GM18499 (cell line): ENCODE measurements around the gene HSPA9.

Experiments
- ATAC-seq: cut with Tn5 transposase; IDR thresholded peaks from one replicate; pipeline ENCODE4 v1.9.1; 2021; ENCODE audit warnings: moderate number of reproducible peaks; ENCODE audit not compliant: insufficient read depth, unreplicated experiment

The HSPA9 gene

DNA sequence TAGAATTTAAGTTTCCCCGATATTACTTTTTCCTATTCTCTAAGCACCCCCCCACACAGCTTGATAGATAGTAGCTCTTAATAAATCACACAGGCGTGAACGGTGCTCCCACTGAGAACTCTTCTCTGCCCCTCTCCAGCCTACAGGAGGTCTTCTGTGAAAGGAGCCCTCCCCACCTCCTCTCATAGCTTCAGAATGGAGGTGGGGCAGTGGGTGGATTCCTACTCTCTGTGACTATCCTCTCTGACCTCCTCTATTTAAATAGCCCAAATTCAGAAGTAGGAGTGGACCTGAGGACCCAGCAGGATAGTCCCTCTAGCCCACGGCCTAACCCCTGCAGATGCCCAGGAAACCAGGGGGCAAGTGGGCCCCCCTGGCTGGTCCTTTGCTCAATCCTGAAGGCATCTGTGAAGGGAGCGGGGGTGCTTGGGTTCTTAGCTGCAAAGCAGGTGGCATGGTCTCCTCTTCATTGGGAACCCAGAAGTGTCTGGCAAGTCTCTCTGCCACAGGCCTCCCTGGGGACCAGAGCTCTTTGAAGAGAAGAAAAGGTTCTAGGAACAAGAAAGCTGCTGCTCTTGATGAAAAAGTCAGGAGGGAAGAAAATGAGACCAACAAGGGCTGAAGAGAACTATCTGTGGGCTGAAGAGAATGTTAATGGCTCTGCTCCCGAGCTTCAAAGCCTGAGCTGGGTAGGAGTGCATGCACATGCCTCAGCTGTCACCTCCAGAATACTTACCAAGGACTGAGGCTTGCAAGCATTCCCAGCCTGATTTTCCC lies 21.1 kb upstream of the HSPA9 start:
- ATAC-seq: no peak

DNA sequence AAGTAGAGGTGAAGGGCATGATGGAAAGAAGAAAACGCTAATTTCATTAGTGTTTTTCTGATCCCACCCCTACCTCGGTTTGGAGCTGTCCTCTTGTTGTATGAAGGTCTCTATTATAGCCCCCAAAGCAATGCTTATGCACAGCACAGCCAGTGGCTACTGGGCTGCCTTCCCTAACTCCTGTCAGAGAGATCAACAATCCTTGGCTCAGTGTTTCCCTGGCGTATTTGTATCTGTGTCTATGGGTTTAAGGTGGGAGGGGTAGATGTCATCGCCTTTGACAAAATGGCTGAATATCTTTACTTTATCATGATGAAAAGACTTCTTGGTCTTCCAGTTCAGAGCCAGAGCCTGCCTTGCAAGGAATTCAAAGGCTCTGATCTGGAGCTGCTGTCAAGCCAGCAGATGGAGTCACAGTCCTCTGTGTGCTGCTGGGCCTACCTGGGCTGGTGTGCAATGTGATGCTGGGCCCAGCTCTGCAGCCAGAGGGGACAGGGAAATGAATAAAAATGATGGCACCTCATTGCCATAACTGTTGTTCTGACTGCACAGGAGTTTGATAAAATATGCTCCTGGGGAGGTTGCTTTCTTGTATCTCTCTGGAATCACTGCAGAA lies 20.1 kb upstream of the HSPA9 start:
- ATAC-seq: no peak

DNA sequence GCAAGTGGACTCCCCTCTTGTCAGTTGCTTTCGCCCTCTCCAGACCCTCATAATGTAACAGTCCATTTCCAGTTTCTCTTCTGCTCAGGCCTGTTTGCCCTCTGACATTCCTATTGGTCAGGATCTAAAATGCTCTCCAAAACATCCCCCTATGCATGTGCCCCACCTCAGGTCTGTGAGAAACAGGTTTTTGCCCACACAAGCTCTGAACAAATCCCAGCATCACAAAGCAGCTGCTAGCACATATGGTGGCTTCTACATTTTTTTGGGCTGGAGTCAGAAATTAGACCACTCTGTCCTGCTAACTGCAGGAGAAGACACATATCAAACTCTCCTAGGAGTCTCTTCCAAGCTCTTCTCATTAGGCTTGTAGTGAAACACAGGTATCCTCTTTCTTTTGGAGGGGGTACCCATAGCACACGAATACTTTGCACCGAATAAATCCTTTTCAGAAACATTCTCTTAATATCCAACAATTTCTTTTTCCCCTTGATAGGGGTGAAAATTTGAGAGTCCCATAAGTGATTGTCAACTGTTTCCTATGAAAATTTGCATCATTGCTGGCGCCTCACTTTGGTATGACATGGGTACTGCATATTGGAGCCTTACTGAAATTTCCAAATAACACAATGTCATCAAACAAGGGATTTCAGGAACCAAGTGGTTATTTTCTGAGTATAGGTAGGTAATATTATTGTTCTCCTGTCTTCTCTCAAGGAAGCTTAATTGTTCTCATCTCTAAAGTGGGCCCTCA lies 19.3 kb upstream of the HSPA9 start:
- ATAC-seq: no peak

DNA sequence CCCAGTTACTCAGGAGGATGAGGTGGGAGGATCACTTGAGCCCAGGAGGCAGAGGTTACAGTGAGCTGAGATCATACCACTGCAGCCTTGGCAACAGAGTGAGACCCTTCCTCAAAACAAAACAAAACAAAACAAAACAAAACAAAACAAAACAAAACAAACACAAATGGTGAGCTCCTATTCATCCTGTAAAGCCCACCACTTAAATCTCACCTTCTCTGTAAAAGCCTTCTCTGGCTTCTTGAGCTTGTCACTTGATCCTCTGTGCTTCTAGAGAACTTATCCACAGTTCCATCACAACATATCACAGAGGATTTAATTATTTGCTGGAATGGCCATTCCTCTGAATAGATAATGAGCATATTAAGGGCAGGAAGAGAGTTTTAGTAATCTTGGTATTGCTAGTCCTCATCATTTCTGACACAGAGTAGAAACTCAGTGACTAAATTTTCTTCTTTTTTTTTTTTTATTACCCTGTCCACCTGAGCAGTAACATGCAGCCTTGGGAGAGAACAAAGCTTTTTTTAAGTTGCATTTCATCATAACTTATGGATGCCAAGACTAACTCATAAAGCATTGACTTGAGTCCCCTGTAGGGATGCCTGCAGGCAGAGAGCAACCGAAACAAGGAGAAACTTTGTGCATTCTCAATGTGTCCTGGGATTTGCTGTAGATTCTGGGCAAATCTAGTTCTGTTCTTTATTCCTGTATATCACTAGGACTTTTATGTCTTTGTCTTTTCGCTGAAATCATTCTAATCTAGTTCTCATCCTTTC lies 13.0 kb upstream of the HSPA9 start:
- no peak for ATAC-seq

DNA sequence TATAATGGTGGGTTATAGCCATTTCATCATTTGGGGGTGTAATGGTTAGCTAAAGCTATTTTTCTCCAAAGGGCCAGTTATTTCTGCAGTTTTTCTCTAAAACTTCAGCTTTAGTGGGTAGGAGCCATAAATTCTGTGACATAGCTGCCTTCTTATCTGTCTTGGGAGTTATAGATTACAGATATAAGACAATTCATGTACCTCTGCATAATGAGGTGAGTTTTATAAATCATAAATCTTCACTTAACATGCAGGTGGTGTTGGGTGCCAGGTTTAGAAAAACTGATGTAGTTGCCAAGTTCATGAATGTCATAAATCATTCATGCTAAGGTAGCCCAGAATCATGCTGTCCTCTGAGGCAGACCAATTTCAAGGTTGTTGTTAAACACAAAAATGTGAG lies 10.0 kb upstream of the HSPA9 start:
- ATAC-seq: no peak

DNA sequence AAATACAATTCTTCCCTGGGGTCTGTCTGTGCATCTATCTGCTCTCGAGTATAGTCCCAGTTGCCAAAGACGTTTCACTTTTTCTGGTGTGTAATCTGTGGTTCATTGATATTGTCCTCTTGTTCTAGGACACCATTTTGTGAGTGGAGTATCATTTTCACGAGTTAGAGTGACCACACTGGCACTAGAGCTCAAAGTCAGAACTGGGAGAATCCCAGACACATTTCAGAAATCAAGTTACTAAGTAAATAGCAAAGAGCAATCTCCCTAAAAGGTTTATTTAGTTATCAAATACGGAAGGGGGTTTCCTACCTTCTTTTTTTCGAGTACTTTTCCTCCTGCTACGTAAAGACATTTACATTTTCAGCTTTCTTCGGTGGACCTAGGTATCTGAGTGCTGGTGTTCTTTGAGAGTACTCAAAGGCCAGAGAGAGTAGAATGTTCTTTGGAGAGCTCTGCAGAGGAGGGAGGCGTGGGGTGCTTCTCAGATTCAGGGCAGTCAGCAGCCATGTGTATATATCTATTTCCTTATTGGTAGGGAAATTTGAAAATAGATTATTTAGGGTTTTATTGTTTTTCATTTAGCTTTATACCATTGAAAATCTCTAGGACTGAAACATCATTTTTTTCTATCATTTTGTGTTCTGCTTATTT lies 8.9 kb upstream of the HSPA9 start:
- ATAC-seq: no peak

DNA sequence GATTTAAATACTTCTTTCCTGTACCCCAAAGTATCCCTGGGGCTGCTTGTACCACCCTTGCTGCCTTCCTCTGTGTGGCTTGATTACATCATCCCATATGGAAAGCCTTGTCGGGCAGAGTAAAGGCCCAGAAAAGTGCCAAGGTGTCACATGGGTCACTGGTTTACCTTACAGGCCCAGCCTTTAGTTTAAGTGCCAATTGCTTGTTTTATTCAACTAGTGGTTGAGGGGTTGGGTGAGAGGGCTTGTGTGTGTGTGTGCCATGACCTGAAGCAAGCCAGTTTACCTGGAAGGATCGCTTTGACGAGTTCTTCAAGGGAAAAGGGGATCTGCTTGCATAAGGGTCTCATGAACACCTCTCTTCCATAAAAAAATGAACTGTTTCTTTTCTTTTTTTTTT lies 7.8 kb upstream of the HSPA9 start:
- ATAC-seq: no peak

DNA sequence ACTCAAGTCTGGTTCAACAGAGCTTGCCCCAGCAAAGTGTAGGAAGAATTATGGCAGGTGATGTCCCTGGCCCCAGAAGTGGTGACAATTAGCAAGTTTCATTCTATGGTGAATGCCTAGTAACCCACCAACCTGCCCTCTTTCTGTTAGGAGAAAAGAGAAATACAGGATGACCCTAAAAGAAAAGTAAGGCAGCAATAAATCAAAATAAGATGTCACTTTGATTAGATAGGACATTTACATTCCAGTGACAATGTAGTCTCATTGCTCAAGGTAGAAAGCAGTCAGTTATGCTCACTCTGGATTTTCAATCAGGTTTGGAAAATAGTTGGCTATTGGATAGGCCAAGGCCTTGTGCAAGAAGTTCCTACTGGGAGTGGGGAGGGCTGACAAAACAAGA lies 5.6 kb upstream of the HSPA9 start:
- no peak for ATAC-seq

DNA sequence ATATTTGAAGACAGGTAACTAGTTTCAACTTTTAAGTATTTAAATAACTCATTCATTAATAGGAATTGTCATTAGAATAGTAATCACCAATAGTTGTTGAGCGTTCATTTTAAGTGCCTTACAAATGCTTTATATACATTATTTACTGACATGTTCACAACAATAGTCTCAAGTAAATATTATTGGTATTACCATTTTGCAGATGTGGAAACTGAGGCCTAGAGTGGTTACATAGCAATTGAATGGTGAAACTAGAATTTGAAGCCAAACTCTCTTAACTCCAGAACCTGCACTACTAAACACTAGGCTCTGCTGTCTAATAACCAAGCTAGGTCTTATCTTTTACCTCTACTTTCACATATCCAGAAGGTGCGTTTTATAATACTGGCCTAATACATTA lies 4.8 kb upstream of the HSPA9 start:
- ATAC-seq: no peak

DNA sequence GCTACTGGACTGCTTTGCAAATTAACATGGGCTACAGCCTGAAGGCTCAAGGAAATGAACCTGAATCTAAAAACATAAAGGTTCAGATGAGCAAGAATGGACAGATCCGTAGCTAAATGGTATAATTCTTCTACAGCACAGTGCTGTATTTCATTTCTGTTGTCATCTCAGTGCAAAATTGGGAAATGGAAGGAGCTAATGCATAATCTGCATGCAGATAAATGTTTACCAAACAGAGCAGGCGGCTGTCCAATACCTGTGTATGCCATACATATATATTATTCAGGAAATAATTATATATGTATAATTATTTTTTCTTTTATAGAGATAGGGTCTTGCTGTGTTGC lies 4.3 kb upstream of the HSPA9 start:
- ATAC-seq: no peak

DNA sequence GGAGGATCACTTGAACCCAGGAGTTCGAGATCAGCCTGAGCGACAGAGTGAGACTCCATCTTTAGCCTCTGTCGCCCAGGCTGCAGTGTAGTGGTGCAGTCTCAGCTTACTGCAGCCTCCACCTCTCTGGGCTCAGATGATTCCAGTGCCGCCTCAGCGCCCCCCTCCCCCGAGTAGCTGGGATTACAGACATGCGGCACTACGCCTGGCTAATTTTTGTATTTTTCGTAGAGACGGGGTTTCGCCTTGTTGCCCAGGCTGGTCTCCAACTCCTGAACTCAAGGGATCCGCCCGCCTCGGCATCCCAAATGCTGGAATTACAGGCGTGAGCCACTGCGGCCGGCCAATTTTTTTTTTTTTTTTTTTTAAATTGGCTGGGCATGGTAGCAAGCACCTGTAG lies 2.3 kb upstream of the HSPA9 start:
- no peak for ATAC-seq

DNA sequence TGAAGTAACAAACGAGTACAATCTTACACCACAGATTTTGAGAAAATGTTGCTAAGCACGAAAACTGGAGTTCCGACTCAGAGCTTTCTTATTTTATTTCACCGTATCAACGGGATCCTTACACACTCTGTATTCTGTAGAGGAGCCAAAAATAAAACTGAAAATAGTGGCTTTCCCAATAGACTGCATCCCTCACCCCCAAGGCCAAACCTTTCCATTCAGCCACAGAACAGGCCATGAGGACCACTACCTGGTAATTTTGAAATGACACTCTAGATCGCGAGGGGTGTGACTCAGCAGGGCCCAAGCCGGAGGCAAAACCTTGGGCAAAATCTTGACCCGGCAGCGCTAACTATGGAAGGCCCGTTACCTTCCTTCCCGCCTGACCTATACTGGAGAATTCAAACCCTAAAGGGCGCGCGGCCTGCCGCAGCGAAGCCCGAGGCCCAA lies 432 bp downstream of the HSPA9 start:
- ATAC-seq: peak; percentile 5

DNA sequence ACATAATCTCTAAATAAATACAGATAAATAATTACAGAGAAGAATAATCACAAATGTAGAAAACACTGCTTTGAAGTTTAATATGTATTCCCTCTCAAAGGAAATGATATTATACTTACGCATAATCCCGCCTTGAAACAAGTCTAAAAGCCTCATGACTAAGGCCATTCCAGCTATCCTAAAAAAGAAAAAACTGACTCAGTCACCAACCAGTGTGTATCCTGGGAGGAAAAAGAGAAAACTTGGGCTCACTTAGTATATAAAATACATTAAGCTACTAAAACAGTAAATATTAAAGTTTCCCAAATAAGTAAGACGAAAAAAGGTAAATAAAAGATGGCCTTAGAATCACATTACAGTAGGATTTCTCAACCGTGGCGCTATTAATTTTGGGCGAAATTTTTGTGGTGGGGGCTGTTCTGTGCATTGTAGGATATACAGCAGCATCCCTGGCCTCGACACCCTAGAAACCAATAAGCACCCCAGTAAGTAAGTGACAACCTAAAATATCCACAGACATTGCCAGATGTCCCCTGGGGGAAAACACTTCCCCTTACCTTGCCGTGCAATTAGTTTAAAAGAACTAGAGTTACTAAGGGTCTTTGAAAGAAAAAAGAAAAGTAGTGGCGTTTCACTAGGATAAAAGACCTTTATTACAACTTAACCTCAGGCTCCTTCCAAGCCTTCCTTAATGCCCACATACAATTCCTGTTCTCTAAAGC lies 1.1 kb downstream of the HSPA9 start:
- no peak for ATAC-seq

DNA sequence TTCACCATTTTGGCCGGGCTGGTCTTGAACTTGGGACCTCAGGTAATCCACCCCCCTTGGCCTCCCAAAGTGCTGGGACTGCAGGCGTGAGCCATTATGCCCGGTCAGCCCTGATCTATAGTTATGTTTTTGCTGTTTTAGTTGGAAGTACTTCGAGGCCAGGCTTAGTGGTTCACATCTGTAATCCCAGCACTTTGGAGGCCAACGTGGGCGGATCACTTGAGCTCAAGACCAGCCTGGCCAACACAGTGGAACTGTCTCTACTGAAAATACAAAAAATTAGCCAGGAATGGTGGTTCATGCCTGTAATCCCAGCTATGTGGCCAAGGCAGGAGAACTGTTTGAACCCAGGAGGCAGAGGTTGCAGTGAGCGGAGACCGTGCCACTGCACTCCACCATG lies 2.0 kb downstream of the HSPA9 start:
- ATAC-seq: no peak

DNA sequence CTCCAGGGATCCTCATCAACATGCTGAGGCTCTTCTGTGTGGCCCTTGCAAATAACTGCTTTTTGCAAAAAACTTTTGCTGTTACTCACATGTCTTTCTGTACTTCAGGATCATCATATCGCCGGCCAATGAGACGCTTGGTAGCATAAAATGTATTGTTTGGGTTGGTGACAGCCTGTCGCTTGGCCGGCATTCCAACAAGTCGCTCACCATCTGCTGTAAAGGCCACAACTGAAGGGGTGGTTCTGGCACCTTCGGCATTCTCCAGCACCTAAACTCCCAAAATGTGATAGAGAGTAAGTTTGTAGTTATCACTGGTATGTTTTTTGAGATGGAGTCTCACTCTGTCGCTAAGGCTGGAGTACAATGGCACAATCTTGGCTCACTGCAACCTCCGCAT lies 4.3 kb downstream of the HSPA9 start:
- ATAC-seq: no peak

DNA sequence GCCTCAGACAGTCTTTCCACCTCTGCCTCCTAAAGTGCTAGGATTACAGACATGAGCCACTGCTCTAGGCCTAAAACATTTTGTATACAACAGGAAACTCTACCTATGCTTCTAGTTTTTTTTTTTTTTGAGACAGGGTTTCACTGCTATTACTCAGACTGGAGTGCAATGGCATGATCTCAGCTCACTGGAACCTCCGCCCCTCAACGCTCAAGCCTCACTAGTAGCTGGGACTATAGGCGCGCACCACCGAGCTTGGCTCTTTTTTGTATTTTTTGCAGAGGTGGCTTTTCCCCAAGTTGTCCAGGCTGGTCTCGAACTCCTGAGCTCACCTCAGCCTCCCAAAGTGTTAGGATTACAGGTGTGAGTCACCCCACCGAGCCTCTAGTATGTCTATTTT lies 5.4 kb downstream of the HSPA9 start:
- no peak for ATAC-seq

DNA sequence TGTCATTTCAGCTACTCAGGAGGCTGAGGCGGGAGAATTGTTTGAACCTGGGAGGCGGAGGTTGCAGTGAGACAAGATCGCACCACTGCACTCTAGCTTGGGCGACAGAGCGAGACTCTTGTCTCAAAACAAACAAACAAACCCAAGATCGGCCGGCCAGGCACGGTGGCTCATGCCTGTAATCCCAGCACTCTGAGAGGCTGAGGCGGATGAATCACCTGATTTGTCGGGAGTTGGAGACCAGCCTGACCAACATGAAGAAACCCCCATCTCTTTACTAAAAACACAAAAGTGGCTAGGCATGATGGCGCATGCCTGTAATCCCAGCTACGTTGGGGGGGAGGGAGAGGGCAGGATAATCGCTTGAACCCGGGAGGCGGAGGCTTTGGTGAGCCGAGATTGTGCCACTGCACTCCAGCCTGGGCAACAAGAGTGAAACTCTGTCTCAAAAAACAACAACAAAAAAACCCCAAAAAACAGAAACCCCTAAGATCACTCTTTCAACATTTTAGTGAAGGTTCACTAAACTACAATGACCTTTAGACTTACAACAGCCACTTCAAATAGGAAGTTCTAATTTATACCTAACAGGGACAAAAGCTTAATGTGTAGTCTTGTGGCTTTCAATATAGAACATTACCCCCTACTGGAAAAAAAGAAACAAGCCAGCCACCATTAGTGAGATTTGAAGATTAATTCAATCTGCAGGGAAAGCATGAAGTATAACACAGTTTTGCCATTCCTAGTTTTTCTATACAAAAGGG lies 7.0 kb downstream of the HSPA9 start:
- no peak for ATAC-seq

DNA sequence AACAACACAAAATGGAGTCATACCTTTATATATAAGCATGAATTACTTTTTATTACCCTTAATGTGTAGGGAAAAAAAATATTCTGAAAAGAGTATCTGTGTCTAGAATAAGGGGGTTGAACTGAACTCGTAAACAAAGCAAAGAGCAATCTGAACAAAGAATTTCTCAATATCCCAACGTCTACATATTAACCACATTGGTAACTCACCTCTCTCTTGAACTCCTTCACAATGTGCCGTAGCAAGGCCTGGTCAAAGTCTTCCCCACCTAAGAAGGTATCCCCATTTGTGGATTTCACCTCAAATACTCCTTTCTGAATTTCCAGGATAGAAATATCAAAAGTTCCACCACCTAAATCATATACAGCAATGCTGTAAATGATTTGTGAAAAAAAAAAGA lies 8.4 kb downstream of the HSPA9 start:
- no peak for ATAC-seq
